Stimulated activated CD8-positive, alpha-beta memory T cell treated with anti-CD3 and anti-CD28 coated beads, Interleukin-2, amount 100 ng/mL, for 1 hour (primary cell): ENCODE data around the gene MAIP1.

Experiments used
- DNase-seq, 2 donors: peaks; one replicate each; pipeline ENCODE4 v3.0.0-alpha.2; 2020; ENCODE audit warnings: low read depth in 2 of 2

MAIP1 gene

DNA sequence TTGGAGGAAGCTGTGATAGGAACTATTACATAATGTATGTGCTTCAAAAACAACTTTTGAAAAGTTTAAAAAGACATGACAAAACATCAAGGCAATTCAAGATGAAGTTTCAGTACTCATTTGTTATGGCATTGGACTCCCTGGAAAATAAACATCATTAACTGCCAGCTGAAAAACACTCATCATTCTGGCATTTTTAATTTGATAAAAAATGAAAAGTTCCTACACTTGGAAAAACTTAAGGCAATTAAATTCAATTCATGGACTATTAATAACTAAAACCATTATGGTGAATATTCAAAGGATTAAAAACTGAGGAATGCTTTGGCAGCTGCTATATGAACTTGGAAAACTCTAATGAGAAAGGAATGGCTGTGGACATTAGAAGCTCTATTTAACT, 8.5 kb upstream of the MAIP1 start:
- DNase-seq: no peak

DNA sequence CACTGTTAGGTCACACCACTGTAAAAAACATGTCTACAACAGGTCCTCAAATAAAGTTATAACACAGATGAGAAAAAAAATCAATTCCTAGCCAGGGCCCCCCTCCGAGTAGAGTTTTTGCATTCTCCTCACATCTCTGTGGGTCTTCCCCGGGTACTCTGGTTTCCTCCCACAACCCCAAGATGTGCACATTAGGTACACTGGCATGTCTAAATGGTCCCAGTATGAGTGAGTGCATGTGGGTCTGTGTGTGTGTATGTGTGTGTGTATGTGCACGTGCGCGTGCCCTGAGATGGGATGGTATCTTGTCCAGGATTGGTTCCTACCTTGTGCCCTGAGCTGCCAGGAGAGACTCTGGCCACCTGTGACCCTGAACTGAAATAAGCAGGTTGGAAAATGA, 5.0 kb upstream of the MAIP1 start:
- DNase-seq: no peak

DNA sequence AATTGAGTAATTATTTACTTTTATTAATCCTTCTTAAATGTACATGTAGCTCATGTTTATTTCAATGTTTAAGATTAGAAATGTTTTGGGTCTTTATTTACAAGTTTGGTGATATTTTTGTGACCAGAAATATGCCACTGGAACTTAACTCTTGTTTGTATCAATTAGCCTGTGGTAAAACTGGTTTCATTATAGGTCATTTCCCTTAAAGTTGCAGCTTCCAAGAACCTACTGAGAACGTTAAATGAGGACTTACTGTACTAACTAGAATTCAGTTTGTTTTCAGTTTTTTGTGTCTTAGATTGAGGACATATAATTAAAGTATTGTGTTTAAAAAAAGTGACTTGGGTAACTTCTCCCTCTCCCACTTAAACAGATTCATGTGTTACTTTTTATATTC, 4.4 kb upstream of the MAIP1 start:
- DNase-seq: no peak

DNA sequence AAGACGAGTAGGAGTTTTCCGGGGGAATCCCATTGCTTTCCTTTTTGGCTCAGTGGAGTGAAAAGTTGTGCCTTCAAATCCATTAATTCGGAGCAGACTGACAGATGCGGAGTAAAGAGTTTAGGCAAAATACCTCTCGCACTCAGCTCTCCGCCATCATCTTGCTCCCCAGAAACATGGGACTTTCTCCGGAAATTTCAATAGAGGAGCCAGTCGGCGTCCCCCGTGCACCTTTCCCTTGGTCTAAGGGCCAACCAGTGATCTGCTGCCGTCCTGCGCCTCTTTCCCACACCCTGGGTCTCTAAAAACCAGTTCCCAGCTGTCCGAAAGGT, 409 bp upstream of the MAIP1 start:
- DNase-seq: no peak

DNA sequence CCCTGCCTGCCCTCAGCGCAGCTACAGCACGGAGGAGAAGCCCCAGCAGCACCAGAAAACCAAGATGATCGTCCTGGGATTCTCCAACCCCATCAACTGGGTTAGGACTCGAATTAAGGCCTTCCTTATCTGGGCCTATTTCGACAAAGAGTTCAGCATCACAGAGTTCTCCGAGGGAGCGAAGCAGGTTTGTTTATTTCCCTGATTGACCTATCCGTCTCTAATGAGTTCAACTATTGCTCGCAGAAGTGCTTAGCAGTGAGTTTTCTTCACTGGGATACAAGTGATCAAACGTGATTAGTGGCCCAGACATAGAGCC, 639 bp downstream of the MAIP1 start:
- no peak for DNase-seq

DNA sequence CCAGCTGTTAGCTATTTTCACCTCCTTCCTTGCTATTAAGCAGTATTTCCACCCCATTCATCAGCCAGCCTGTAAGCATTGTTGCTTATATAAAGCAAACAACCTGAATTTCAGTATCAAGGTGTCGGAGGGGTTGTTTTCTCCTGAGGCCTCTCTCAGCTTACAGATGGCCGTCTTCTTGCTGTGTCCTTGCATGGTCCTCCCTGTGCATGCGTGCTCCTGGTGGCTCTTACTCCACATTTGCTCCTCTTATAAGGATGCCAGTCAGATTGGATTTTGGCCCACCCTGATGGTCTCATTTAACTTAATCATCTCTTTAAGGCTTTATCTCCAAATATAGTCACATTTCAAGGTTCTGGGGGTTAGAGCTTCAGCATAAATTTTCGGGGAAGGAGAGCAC, 2.6 kb downstream of the MAIP1 start:
- DNase-seq: no peak

DNA sequence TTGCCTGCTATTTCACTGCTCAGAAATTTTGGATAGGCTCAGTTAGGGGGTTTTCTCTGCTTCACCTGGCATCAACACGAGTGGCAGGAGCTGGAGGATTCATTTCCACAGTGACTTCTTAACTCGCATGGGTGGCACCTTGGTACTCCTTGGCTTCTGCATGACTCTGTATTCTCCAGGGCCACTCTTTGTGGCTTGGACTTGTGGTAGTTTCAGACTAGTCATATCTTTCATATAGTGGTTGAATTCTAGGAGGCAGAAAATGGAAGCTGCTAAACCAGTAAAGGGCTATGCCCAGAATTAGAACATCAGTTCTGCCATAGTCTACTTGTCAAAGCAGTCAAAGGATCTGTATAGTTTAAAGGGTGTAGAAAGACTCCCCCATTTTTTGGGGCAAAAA, 6.8 kb downstream of the MAIP1 start:
- DNase-seq: no peak

DNA sequence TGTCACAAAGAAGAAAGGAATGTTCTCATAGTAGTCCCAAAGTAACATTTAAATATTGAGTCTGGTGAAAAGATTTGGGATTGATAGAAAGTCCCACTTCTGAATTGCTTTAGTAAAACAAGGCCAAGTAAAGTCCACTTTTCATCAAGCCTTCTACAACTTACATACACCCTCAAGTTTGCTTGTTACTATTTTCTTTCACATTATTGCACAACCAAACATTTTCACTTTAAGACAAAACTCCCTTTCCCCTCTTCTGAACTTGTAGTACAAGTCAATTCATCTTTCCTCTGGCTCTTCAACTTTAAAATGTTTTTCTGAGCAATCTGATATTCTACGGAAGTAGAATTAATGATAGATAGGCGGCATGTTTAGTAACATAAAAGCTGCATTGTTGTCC, 11.0 kb downstream of the MAIP1 start:
- DNase-seq: no peak

DNA sequence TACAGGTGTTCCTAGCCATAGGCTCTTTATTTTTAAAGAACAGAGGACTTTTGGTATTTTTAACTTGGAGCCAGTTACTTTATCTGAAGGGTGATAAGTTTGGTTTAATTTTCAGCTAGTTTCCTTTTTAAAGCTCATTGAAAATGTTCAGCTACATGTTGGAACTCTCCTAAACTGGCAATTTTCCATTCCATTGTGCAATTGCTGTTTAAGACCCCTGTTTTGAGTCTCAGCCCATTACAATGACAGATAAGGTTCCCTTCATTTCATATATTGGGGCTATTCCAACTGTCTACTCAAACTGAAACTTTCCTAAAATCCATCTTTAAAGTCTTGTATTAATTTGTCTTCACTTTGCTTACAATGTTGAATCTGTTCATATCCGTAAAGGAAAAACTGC, 11.6 kb downstream of the MAIP1 start:
- DNase-seq: no peak

DNA sequence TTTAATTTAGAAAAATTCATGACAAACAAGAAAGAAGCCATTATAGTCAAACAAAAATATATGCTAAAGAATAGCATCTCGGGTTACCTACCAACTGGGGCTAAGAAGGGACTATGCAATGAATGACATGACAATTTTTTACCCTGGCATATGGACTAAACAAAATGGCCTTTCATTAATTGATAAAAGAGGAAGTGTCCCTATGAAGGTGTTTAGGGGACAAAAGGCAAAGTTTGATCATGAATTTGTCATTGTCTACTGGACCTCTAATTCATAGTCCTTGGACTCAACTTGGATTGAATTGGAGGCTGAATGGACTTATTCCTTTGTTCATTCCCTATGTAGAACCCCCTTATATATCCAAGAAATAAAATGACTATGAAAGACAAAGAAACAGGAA, 12.7 kb downstream of the MAIP1 start:
- no peak for DNase-seq

DNA sequence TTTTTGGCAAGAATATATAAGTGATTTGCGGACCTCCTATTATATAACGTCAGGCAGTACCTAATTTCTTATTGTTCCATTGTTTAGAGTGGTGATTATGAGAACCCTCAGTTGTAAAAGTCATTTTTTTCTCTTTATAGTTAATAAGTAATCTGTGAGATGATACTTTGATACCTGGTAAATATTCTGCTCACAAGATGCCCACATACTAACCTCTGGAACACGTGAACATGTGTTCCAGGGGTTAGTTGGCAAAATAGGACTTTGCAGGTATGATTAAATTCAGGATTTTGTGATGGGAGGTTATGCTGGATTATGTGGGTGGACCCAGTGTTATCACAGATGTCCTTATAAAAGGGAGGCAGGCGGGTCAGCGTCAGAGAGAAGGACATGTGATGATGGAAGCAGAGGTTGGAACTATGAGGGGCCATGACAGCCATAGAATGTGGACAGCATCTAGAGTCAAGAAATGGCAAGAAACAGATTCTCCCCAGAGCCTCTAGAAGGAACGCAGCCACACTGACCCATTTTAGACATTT, 16.8 kb downstream of the MAIP1 start:
- no peak for DNase-seq

DNA sequence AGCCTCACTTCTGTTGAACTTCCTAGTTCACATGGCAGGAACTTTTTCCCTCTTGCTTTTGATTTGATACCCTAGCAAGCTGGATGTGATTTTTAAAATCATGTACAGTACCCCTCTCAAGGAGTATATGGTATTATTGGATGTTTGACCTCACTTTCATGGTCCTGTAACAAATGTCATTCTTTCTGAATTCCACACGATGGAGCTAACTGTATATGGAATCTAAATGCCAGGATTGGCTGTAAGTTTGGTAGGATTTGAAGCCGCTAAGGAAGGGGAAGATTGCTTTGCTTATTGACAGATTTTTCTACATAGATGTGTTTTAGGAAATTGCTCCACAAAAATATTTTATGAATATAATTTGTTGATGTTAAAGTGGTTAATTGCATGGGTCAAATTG, 18.3 kb downstream of the MAIP1 start:
- DNase-seq: no peak

DNA sequence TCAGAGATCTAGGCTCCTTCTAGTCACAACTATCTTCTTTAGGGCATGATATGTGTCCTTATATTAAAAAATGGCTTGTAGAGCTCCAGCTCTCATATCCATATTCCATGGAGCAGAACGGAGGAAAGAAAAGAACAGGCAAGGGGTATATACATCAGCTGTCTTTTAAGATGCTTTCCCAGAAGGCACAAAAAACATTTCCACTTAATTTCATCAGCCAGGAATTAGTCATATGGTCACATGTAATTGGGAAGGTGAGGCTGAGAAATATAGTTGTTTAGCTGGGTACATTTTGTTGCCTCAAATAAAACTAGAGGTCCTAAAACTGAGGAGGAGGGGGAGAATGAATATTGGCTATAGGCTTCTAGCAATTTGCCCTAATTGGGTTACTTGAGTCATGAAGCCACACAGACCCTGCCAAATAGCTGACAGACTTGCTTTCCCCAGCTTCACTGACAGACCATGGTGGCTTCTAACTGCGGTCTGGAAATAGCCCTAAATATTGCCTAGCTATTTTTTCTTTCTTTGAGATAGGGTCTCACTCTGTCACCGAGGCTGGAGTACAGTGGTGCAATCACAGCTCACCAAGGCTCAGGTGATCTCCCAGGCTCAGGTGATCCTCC, 20.0 kb downstream of the MAIP1 start:
- DNase-seq: no peak

DNA sequence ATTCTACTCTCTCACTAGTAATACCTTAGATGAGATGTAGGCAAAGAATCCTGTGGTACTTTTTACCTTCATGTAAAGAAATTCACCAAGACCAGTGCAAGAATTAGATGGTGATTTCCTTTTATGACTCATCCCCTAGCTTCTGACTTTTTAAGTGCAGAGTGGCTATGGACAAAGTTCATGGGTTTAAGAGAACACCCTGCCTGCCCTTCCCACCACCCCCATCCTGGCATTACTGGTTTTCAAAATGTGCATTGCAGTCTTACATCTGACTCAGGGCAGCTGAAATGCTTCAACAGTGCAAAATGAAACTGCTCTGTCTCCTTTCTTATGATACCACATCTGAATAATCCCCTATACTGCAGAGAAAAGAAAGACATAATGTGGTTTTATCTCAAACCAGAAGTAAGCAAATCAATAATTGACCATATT, 22.6 kb downstream of the MAIP1 start:
- no peak for DNase-seq

DNA sequence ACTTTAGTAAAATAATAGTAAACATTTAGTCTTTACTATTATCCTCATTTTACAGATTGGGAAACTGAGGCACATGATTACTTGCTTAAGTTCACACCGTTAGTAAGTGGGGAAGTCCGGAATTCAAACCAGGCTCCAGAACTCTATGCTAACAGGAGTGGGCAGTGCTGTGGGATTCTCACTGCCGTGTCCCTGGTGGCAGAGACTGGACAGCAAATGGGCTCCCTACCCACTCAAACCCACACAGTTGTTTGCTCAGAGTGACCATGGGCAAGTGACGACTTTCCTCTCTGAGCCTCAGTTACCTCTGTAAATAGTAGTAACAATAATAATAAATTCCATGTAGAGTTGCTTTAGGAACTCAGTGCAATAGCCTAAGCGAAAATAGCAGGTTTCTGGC, 24.0 kb downstream of the MAIP1 start:
- no peak for DNase-seq

DNA sequence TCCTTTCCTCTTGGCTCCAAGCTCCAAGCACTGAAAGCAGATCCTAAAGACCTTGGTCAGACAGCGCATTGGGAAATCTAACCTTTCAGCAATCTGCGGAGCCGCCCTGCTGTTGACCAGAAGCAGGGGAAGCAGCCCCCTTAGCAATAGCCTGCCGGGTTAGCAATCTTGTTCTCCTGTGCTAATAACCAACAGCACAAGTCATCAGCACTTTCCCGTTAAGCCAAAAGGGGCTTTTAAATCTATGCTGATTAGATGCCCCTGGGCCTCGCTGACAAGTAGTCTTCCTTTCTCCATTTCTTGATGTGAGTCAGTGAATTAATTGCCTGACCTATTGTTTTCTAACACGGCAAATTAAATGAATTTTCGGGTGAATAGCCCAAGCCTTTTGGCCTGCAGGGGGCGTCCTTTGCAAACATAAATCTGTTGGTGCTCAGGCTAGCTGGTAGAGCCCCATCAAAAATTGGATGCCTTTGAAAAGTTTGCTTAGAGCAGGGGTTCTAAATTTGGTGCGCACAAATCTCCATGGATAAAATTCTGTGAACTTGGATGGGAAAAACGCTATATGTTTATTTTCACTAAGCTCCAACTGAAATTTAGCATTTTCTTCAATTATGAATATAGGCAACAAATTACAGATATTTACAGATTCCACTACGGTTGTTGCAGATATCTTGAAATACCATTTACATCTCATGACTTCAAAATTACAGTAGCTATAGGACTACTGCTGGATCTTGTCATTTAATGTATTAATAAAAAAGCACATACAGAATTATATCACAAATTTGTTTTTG, 24.6 kb downstream of the MAIP1 start:
- DNase-seq: peak; percentile 59 to 72

DNA sequence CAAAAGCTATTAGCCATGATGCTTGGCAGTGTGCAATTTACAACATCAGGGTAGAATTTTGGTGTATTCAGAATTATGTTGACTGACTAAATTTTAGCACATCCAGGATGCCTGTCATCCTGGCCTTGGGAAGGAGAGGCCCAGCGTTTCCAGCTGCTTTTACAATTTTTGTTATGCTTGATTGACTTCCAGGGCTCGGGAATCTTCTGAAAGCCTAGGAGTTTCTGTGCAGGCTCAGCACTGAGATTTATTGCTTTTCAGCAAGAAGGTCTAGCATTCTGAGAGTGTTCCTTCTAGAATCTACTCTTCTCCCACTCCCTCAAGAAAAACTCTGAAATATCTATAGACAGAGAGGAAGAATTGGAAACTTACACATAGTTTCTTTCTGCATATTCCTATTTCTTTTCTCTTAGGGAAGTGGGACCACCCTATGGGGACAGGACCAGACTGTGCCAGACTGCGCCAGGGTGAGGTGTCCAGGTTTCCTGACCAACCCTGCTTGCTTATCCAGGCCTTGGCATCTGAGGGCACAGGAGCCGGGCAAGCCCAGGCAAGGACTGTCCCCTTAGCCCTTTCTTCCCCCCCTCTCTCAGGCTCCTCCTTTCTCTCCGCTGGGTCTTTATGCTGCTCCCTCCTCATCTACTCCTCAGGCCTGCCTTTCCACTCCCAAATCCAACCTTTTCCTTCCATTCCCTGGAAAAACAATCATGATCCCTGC, 26.9 kb downstream of the MAIP1 start:
- no peak for DNase-seq

DNA sequence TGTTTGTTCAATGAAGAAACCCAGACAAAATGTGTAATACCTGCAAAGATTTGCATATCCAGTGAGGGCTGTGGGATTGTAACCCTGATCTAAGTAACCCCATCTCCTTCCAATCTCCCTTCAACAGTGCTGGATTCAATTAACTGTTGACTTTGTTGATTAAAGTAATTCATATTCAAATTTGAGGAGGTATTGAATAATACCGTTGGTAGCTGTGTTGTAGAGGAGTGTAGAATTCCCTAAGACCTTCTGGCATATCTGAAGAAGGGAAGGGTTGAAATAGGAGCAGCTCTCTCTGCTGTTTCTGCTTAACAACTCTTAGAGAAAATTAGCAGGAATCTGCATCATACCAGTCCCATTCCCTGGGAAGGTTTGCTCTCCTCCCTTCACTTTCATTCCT, 28.2 kb downstream of the MAIP1 start:
- no peak for DNase-seq

DNA sequence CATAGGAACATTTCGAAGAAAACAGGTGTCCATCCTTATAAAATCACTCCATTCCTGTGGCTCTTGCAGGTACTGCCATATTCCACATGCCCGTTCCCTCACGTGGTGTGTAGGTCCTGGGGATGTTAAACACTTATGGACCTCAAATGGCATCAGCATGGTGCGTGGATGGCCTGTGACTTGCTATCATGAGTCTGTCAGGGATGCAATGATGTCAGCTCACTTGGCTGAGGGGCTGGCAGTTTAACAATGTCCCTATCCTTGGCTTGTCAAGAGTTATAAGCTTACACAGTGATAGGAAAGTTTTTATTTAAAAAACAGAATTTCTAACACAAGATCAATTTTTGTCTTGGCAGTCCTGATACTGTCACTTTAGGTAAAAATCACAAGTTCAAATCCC, 28.8 kb downstream of the MAIP1 start:
- DNase-seq: no peak

DNA sequence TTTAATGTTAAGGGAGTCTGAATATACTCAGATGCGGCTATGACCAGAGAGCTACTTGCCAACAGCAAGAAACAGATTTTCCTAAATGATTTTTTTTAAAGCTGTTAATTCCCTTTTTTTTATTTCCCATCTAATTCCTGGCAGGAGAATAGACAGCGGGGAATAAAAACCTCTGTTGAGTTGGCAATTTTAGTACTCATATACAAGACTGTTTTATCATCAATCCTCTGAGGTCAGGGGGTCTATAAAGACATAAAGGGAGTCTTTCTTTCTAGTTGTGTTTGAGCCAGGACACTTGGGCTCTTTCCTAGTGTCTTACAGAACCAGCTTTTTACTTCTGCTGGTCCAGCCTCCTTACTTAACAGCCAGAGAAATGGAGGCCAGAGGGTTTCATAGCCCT, 29.4 kb downstream of the MAIP1 start:
- DNase-seq: no peak

DNA sequence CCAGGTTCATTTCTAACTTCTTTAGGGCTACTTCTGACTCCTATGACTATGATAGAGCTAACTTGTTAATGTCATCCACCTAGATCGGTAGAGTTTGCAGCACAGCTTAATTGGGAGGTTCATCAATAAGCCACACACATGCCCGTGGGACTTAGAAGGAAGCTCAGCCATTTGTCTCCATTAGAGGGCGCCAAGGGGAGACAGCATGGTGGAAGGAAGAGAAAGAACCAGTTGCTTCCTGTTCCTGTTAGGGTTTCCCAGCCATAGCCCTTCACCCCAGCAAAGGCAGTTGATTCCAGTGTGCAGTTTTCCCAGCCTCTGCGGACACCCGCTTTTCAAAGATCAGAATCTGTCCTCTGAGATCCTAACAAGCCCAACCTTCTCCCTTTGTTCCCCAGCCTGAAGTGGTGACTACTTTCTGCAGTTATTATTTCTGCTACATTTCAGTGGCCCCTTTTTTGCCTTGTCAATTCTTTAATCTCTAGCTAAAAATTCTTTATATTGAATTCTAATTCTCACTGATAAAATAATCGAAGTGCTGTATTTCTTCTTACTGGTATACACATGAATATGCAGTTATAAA, 30.3 kb downstream of the MAIP1 start:
- no peak for DNase-seq

DNA sequence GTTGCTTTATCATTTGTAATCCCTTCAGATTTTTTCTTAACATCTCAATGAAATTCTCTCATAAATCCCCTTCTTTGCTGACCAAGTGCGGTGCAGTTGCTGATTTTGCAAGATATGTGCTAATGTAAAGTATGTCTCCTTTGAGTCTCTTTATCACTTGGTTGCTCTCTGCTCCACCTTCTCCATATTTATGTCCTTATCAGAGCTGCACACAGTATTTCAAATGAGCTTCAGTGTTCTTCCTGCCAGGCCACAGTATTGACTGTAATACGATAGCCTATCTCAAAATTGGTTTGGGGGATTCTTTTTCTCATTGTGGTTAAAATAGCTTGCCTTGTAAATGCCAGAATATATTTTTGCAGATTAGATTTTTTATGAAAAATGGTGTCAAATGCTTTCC, 32.2 kb downstream of the MAIP1 start:
- no peak for DNase-seq

DNA sequence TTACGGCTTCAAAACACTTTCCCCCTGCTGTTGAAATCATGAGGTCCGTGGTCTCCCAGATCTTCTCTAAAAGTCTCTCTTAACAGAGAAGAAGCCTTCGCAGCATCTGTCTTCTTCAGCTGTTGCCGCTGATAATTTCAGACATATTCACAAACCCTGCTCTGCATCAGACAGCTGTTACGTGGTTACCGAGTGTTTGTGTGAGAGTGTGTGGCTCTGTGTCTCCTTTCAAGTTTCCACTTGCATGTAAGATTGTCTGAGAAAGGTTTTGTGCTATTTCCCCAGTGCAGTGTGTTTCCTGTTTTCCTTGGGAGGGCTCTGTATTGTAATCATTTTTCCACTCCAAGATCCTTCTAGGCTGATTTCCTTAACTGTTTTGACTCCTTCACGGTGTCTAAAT, 32.8 kb downstream of the MAIP1 start:
- DNase-seq: no peak
